Upper lobe of left lung (tissue), 4 donors: ENCODE data around the gene FMNL2.

Experiments used
- CTCF ChIP-seq, 6 experiments: fragments of 450-650 bp in 4 of 6; fragments of 200-600 bp in 2 of 6; sonication (generic) in 2 of 6; IDR thresholded peaks; one replicate each; pipeline ENCODE4 v1.5.1; 2016 to 2019; ENCODE audit warnings: antibody characterized with exemption in 6 of 6
- POLR2A ChIP-seq, 4 donors: fragments of 450-650 bp; IDR thresholded peaks; one replicate each; pipeline ENCODE4 v1.5.1; 2016 to 2017; ENCODE audit warnings: antibody characterized with exemption in 4 of 4, mild to moderate bottlenecking in 2 of 4
- POLR2AphosphoS5 ChIP-seq, 2 donors: sonication (generic); formaldehyde crosslinking; IDR thresholded peaks; one replicate each; pipeline ENCODE4 v1.5.1; 2017; ENCODE audit warnings: antibody characterized with exemption in 2 of 2

- TF ChIP-seq CTCF (IDR thresholded peaks at IDR 0.05), result no peak
- no peak for TF ChIP-seq POLR2A (IDR thresholded peaks at IDR 0.05)
- no peak for TF ChIP-seq POLR2AphosphoS5 (IDR thresholded peaks at IDR 0.05)
These were observed 101.2 kb downstream of the FMNL2 start for GRCh38 chr2:152436148-152436547.
